ENCODE data around the gene FTO. TPM values are rescaled to one million over a fixed set of nuclear protein-coding genes. Genes with fewer than 3 reads are reported as not detected.
"Not testable (repeated sequence)": the region's sequence is repeated elsewhere in the genome, so short reads cannot be mapped to it uniquely, and the experiment has no call there.

The FTO gene
- total RNA-seq, 1 experiment from 2014 or later: 125 TPM

DNA sequence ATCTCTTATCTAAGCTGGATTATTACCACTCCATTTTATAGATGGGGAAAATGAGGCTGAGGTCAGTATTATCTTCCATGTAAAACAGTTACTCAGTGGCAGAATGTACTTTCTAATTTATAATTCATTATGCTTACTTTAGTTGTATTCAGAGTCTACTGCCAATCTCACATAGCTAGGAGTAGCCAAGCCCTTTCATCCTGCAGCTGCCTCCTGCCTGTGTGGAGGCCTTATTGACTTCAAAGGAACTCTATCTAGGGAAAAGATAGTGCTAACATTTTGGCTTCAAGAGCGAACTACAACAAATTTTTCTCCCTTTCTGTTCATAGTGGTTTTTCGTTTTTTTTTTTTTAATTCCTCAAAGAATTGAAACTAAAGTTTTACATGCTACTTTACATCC is 13.2 kb upstream of the FTO start:
- H3K27ac ChIP-seq (ENCODE audit: low read length): no peak overlapping the region
- H3K4me2 ChIP-seq (ENCODE audit: low read depth, low read length, poor library complexity, severe bottlenecking): no peak overlapping the region
- no peak for DNase-seq
- H2AFZ ChIP-seq (ENCODE audit: low read length): no peak overlapping the region
- no peak overlapping the region for H3K9ac ChIP-seq (ENCODE audit: low read length)
- peaks cover 39% of the 10 kb centered on the region for H3K36me3 ChIP-seq (ENCODE audit: insufficient read depth, low read length)
- H3K4me3 ChIP-seq (ENCODE audit: low read length): no peak overlapping the region
- H3K27me3 ChIP-seq (ENCODE audit: low read length): no peaks in the 10 kb centered on the region
- no peaks in the 10 kb centered on the region for H3K9me3 ChIP-seq (ENCODE audit: low read length)
- H3K79me2 ChIP-seq (ENCODE audit: low read length): no peaks in the 10 kb centered on the region
- peaks cover 4% of the 10 kb centered on the region; the same call in 1 of the 2 replicates for H3K4me1 ChIP-seq (ENCODE audit: low read length)
- H4K20me1 ChIP-seq (ENCODE audit: insufficient read depth, low read depth, low read length): no peaks in the 10 kb centered on the region
- no peaks in the 10 kb centered on the region for H3K9me2 ChIP-seq (replicated peaks; ENCODE audit: insufficient read depth, low read length)

DNA sequence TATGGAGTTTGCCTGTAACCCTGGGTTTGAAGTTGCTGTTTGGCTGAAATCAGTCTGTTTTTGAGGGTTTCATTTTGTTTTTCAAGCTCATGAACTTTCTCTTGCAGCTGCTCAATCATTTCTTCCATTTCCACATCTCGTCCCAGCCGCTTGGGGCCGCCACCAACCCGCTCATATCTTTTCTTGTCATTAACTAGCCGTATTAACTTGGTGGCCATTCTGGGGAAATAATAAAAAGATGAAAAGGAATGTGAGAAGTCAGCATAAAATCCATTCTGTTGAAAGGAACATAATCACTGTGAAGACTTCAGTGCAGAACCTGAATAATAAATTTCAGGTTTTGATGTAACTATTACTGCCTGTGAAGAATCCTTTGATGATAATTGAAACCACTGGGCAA is 11.8 kb upstream of the FTO start:
- H3K9me2 ChIP-seq (replicated peaks; ENCODE audit: insufficient read depth, low read length): no peaks in the 10 kb centered on the region
- H3K27ac ChIP-seq (ENCODE audit: low read length): no peak overlapping the region
- H3K4me2 ChIP-seq (ENCODE audit: low read depth, low read length, poor library complexity, severe bottlenecking): no peak overlapping the region
- peaks cover 39% of the 10 kb centered on the region for H3K36me3 ChIP-seq (ENCODE audit: insufficient read depth, low read length)
- no peaks in the 10 kb centered on the region for H3K9me3 ChIP-seq (ENCODE audit: low read length)
- no peaks in the 10 kb centered on the region for H4K20me1 ChIP-seq (ENCODE audit: insufficient read depth, low read depth, low read length)
- no peak overlapping the region for H2AFZ ChIP-seq (ENCODE audit: low read length)
- no peak for DNase-seq
- H3K27me3 ChIP-seq (ENCODE audit: low read length): no peaks in the 10 kb centered on the region
- no peaks in the 10 kb centered on the region for H3K79me2 ChIP-seq (ENCODE audit: low read length)
- no peak overlapping the region for H3K9ac ChIP-seq (ENCODE audit: low read length)
- no peak overlapping the region for H3K4me3 ChIP-seq (ENCODE audit: low read length)
- H3K4me1 ChIP-seq (ENCODE audit: low read length): peaks cover 4% of the 10 kb centered on the region; the same call in 1 of the 2 replicates

DNA sequence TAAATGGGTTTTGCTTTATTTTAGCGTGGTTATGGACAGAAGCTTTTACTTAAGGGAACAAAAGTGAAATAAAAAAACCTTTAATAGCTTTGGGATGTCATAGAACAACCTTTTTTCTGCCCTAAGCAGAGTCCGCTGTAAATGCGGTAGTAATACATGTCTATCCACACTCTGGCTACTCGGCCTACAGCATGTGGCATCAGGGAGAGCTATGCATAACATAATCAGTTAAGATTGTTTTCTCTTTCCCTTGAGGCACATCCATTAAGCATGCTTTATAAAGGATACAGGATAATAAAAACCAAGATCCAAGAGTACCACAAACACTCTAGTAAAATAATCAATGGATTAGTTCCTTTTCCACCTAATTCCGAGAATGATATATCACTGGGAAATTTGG is 10.6 kb upstream of the FTO start:
- Histone ChIP-seq H4K20me1 (ENCODE audit: insufficient read depth, low read depth, low read length) (no peaks in the 10 kb centered on the region), H3K9ac (ENCODE audit: low read length) (no peak overlapping the region), H3K9me2 (replicated peaks; ENCODE audit: insufficient read depth, low read length) (no peaks in the 10 kb centered on the region), H3K4me2 (ENCODE audit: low read depth, low read length, poor library complexity, severe bottlenecking) (no peak overlapping the region), H2AFZ (ENCODE audit: low read length) (no peak overlapping the region), H3K4me3 (ENCODE audit: low read length) (no peak overlapping the region), H3K4me1 (ENCODE audit: low read length) (peaks cover 4% of the 10 kb centered on the region; the same call in 1 of the 2 replicates), H3K36me3 (ENCODE audit: insufficient read depth, low read length) (peaks cover 36% of the 10 kb centered on the region), H3K79me2 (ENCODE audit: low read length) (no peaks in the 10 kb centered on the region), H3K27ac (ENCODE audit: low read length) (no peak overlapping the region), H3K9me3 (ENCODE audit: low read length) (no peaks in the 10 kb centered on the region), H3K27me3 (ENCODE audit: low read length) (no peaks in the 10 kb centered on the region)
- DNase-seq: no peak

DNA sequence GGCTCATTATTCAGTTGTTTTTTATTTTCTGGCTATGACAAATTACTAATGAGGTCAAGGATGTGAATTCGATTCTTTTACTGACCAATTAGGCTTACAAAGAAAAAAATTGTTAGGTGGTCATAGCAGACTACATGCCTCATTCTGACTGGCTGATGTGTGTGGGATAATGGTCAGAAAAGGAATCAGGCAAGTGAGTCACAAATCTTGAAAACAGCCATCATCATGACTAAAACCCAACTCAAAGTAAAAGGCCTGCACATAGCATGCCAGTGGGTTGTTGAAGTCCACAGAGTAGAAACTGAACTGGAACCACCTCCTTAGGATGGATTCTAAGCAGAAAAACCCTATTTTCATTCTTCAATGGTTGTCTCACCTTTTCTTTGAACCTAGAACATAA is 8.9 kb upstream of the FTO start:
- Histone ChIP-seq H3K36me3 (ENCODE audit: insufficient read depth, low read length) (peaks cover 44% of the 10 kb centered on the region), H3K4me1 (ENCODE audit: low read length) (peaks cover 4% of the 10 kb centered on the region; the same call in 1 of the 2 replicates), H3K79me2 (ENCODE audit: low read length) (no peaks in the 10 kb centered on the region), H3K4me3 (ENCODE audit: low read length) (no peak overlapping the region), H3K9me3 (ENCODE audit: low read length) (no peaks in the 10 kb centered on the region), H4K20me1 (ENCODE audit: insufficient read depth, low read depth, low read length) (no peaks in the 10 kb centered on the region), H3K27me3 (ENCODE audit: low read length) (no peaks in the 10 kb centered on the region), H3K27ac (ENCODE audit: low read length) (no peak overlapping the region; the same call in 1 of the 2 replicates), H3K4me2 (ENCODE audit: low read depth, low read length, poor library complexity, severe bottlenecking) (no peak overlapping the region), H3K9ac (ENCODE audit: low read length) (no peak overlapping the region), H2AFZ (ENCODE audit: low read length) (no peak overlapping the region), H3K9me2 (replicated peaks; ENCODE audit: insufficient read depth, low read length) (no peaks in the 10 kb centered on the region)
- DNase-seq: no peak

DNA sequence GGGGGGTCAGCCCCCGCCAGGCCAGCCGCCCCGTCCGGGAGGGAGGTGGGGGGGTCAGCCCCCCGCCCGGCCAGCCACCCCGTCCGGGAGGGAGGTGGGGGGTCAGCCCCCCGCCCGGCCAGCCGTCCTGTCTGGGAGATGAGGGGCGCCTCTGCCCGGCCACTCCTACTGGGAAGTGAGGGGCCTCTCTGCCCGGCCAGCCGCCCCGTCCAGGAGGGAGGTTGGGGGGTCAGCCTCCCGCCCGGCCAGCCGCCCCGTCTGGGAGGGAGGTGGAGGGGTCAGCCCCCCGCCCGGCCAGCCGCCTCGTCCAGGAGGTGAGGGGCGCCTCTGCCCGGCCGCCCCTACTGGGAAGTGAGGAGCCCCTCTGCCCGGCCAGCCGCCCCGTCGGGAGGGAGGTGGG is 5.7 kb upstream of the FTO start:
- Histone ChIP-seq H3K79me2 (ENCODE audit: low read length) (peaks cover 27% of the 10 kb centered on the region), H3K4me1 (ENCODE audit: low read length) (peaks cover 24% of the 10 kb centered on the region), H3K36me3 (ENCODE audit: insufficient read depth, low read length) (peaks cover 41% of the 10 kb centered on the region)
- H3K9me2 ChIP-seq (replicated peaks; ENCODE audit: insufficient read depth, low read length); H3K9ac ChIP-seq (ENCODE audit: low read length); DNase-seq; H3K4me2 ChIP-seq (ENCODE audit: low read depth, low read length, poor library complexity, severe bottlenecking); H3K4me3 ChIP-seq (ENCODE audit: low read length); H2AFZ ChIP-seq (ENCODE audit: low read length); H3K27ac ChIP-seq (ENCODE audit: low read length); H3K27me3 ChIP-seq (ENCODE audit: low read length); H4K20me1 ChIP-seq (ENCODE audit: insufficient read depth, low read depth, low read length); H3K9me3 ChIP-seq (ENCODE audit: low read length): not testable (repeated sequence)

DNA sequence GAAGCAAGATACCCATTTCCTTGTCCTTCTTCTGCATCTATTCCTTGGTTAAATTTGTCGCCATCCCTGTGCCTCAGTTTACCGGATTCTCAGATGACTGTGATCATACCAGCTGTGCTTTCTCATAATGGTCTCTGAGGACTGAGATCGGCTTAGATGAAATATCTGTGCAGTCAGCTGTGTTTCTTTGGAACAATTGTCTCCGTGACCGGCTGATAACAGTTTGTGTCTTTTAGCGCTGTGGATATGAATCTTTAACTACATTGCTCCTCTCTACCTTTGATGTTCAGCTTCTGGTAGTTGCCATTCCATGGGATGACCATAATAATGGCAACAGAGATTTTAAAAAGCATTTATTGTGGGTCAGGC is 473 bp downstream of the FTO start:
- H3K4me1 ChIP-seq (ENCODE audit: low read length): peaks cover 60% of the 10 kb centered on the region
- H3K27ac ChIP-seq (ENCODE audit: low read length): peak overlapping the region; percentile 69
- no peak overlapping the region for H2AFZ ChIP-seq (ENCODE audit: low read length)
- H3K36me3 ChIP-seq (ENCODE audit: insufficient read depth, low read length): peaks cover 49% of the 10 kb centered on the region
- peak overlapping the region; percentile 78 for H3K9ac ChIP-seq (ENCODE audit: low read length)
- H3K9me2 ChIP-seq (replicated peaks; ENCODE audit: insufficient read depth, low read length): no peaks in the 10 kb centered on the region
- no peaks in the 10 kb centered on the region for H4K20me1 ChIP-seq (ENCODE audit: insufficient read depth, low read depth, low read length)
- H3K9me3 ChIP-seq (ENCODE audit: low read length): 0 out of 2 replicates have a peak, but pooled peaks cover 2% of the 10 kb centered on the region
- H3K4me3 ChIP-seq (ENCODE audit: low read length): peak overlapping the region; percentile 68
- H3K4me2 ChIP-seq (ENCODE audit: low read depth, low read length, poor library complexity, severe bottlenecking): peak overlapping the region; percentile 67
- no peaks in the 10 kb centered on the region for H3K27me3 ChIP-seq (ENCODE audit: low read length)
- peak; percentile 64 for DNase-seq
- H3K79me2 ChIP-seq (ENCODE audit: low read length): peaks cover 85% of the 10 kb centered on the region

DNA sequence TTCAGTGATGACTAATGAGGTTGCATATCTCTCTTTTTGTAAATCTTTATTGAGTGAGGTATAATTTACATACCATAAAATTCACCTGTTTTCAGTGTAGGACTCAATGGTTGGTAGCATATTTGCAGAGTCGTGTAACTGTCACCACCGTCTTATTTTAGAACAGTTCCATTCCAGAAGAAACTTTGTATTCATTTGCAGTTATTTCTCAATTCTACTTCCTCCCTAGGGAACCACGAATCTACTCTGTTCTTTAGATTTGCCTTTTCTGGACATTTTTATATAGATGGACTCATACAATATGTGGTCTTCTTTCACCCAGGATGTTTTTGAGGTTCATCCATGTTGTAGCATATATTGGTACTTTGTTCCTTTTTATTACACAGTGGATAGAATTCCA is 3.7 kb downstream of the FTO start:
- Histone ChIP-seq H3K4me2 (ENCODE audit: low read depth, low read length, poor library complexity, severe bottlenecking) (peak overlapping the region; percentile 24), H3K9me3 (ENCODE audit: low read length) (0 out of 2 replicates have a peak, but pooled peaks cover 2% of the 10 kb centered on the region), H3K4me1 (ENCODE audit: low read length) (peaks cover 50% of the 10 kb centered on the region), H3K9ac (ENCODE audit: low read length) (no peak overlapping the region), H4K20me1 (ENCODE audit: insufficient read depth, low read depth, low read length) (no peaks in the 10 kb centered on the region), H3K36me3 (ENCODE audit: insufficient read depth, low read length) (peaks cover 33% of the 10 kb centered on the region), H3K27me3 (ENCODE audit: low read length) (no peaks in the 10 kb centered on the region), H3K4me3 (ENCODE audit: low read length) (peak overlapping the region; percentile 12; the same call in 1 of the 2 replicates), H3K9me2 (replicated peaks; ENCODE audit: insufficient read depth, low read length) (no peaks in the 10 kb centered on the region), H3K27ac (ENCODE audit: low read length) (peak overlapping the region; percentile 55), H3K79me2 (ENCODE audit: low read length) (peaks cover 95% of the 10 kb centered on the region), H2AFZ (ENCODE audit: low read length) (no peak overlapping the region)
- peak; percentile 73 for DNase-seq

DNA sequence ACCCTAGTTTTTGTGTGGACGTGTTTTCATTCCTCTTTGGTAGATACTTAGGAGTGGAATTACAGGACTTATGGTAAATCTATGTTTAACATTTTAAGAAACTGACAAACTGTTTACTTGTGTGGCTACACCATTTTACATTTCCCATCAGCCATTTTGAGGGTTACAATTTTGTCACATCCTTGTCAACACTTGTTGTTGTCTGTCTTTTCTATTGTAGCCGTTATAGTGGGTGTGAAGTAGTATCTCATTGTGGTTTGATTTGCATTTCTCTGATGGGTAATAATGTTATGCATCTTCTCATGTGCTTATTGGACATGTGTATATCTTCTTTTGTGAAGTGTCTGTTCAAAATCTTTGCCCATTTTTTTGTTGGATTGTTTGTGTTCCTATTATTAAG is 4.5 kb downstream of the FTO start:
- Histone ChIP-seq H3K4me3 (ENCODE audit: low read length) (no peak overlapping the region), H3K9me3 (ENCODE audit: low read length) (0 out of 2 replicates have a peak, but pooled peaks cover 2% of the 10 kb centered on the region), H2AFZ (ENCODE audit: low read length) (no peak overlapping the region), H3K27me3 (ENCODE audit: low read length) (no peaks in the 10 kb centered on the region), H3K9ac (ENCODE audit: low read length) (no peak overlapping the region), H3K36me3 (ENCODE audit: insufficient read depth, low read length) (peaks cover 33% of the 10 kb centered on the region), H4K20me1 (ENCODE audit: insufficient read depth, low read depth, low read length) (no peaks in the 10 kb centered on the region), H3K4me2 (ENCODE audit: low read depth, low read length, poor library complexity, severe bottlenecking) (no peak overlapping the region), H3K27ac (ENCODE audit: low read length) (peak overlapping the region; percentile 55), H3K4me1 (ENCODE audit: low read length) (peaks cover 51% of the 10 kb centered on the region), H3K79me2 (ENCODE audit: low read length) (peaks cover 95% of the 10 kb centered on the region), H3K9me2 (replicated peaks; ENCODE audit: insufficient read depth, low read length) (no peaks in the 10 kb centered on the region)
- DNase-seq: no peak

DNA sequence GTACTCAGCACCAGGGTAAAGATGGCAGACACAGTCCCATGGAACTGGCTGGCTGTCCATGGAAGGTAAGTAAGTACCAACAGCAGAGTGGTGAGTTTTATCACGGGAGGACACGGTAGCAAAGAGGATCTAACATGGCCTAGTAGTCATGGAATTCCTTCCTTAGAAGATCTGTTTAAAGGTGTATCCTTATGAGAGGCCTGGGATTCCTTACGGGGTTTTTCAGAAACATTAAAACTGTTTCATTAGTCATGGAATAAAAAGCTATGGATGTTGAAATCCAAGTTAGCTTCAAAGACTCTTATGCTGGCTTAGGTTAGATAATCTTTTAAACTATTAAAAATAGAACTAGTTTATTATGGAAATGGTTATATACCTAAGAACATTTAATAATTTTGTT is 7.4 kb downstream of the FTO start:
- Histone ChIP-seq H2AFZ (ENCODE audit: low read length) (no peak overlapping the region), H3K4me3 (ENCODE audit: low read length) (no peak overlapping the region), H3K27ac (ENCODE audit: low read length) (no peak overlapping the region), H3K9me2 (replicated peaks; ENCODE audit: insufficient read depth, low read length) (no peaks in the 10 kb centered on the region), H3K9me3 (ENCODE audit: low read length) (0 out of 2 replicates have a peak, but pooled peaks cover 2% of the 10 kb centered on the region), H3K4me2 (ENCODE audit: low read depth, low read length, poor library complexity, severe bottlenecking) (no peak overlapping the region), H4K20me1 (ENCODE audit: insufficient read depth, low read depth, low read length) (no peaks in the 10 kb centered on the region), H3K79me2 (ENCODE audit: low read length) (peaks cover 99% of the 10 kb centered on the region), H3K36me3 (ENCODE audit: insufficient read depth, low read length) (peaks cover 27% of the 10 kb centered on the region), H3K27me3 (ENCODE audit: low read length) (no peaks in the 10 kb centered on the region), H3K9ac (ENCODE audit: low read length) (no peak overlapping the region), H3K4me1 (ENCODE audit: low read length) (peaks cover 62% of the 10 kb centered on the region)
- DNase-seq: no peak

All from Karpas-422 (cell line).